ENCODE results near the gene TMEM135. TPM values are rescaled to one million over a fixed set of nuclear protein-coding genes. Genes with fewer than 3 reads are reported as not detected.
A peak's percentile ranks its signal among the peaks of the same experiment; 100 is the strongest.

TMEM135 gene
- total RNA-seq, 1 donor from 2014 or later: 12.6 TPM

GRCh38 chr11:87304412-87304811 lies 266.7 kb downstream of the TMEM135 start:
- DNase-seq (ENCODE audit: low read depth): no peak
- no peak overlapping the region for H3K4me3 ChIP-seq (ENCODE audit: low read depth, low read length)
- no peak for TF ChIP-seq CTCF (conservative IDR thresholded peaks at IDR 0.05; ENCODE audit: low read depth, low read length)

DNA sequence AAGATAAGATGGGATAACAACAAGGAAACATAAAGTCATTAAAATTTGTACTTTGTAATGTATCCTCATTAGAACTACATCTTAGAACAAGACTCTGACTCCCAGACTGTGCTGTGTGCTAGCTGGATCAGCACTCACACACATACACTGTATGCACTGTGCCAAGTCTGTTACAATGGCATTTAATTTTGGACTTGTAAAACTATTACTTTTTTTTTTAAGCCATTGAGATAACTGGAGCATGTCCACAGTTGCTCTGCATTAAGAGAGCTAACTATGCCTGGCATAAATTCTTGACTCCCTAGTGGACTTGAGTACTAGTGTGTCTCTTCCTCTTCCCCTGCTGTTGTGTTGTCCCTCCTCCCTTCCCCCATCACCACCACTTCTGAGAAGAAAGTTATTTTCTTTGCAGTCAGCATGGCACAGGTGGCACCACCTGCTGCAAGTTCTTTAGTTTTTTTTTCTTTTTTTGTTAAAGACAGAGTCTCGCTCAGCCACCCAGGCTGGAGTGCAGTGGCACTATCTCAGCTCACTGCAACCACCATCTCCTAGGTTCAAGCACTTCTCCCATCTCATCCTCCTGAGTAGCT lies 268.6 kb downstream of the TMEM135 start:
- DNase-seq (ENCODE audit: low read depth): peak; percentile 22
- TF ChIP-seq CTCF (conservative IDR thresholded peaks at IDR 0.05; ENCODE audit: low read depth, low read length): no peak
- no peak overlapping the region for H3K4me3 ChIP-seq (ENCODE audit: low read depth, low read length)

DNA sequence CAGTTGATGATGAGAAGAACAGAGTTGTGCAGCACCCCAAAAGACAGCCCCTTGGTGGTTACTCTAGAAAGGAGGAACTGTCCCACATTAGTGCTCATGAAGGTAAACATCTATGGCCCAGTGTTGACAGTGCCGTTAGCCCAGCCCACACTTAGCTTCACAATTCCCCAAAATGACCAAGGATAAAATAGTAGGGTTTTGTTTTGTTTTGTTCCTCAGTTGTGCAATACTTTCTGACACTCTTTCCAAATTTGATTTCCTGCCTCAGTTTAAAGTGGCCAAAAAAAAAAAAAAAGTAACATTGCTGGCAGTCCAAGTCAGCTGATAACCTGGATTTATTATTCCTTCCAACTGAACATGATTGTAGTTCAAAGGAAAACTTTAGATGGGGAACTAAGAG lies 269.4 kb downstream of the TMEM135 start:
- no peak for DNase-seq (ENCODE audit: low read depth)
- H3K4me3 ChIP-seq (ENCODE audit: low read depth, low read length): no peak overlapping the region
- no peak for TF ChIP-seq CTCF (conservative IDR thresholded peaks at IDR 0.05; ENCODE audit: low read depth, low read length)

GRCh38 chr11:87315229-87315628 lies 277.5 kb downstream of the TMEM135 start:
- TF ChIP-seq CTCF (conservative IDR thresholded peaks at IDR 0.05; ENCODE audit: low read depth, low read length): no peak
- no peak for DNase-seq (ENCODE audit: low read depth)
- no peak overlapping the region for H3K4me3 ChIP-seq (ENCODE audit: low read depth, low read length)

GRCh38 chr11:87316491-87316890 lies 278.8 kb downstream of the TMEM135 start:
- no peak overlapping the region for H3K4me3 ChIP-seq (ENCODE audit: low read depth, low read length)
- DNase-seq (ENCODE audit: low read depth): no peak
- no peak for TF ChIP-seq CTCF (conservative IDR thresholded peaks at IDR 0.05; ENCODE audit: low read depth, low read length)

- H3K4me3 ChIP-seq (ENCODE audit: low read depth, low read length): no peak overlapping the region
- TF ChIP-seq CTCF (conservative IDR thresholded peaks at IDR 0.05; ENCODE audit: low read depth, low read length): no peak
- DNase-seq (ENCODE audit: low read depth): no peak
Measured at GRCh38 chr11:87317441-87317840, 279.7 kb downstream of the TMEM135 start.

GRCh38 chr11:87320123-87320522 lies 282.4 kb downstream of the TMEM135 start:
- no peak for DNase-seq (ENCODE audit: low read depth)
- no peak overlapping the region for H3K4me3 ChIP-seq (ENCODE audit: low read depth, low read length)
- TF ChIP-seq CTCF (conservative IDR thresholded peaks at IDR 0.05; ENCODE audit: low read depth, low read length): no peak
